HG02938 (cell line): Measurements from ENCODE around the gene ACADVL.

Source experiments
- ATAC-seq: cut with Tn5 transposase; IDR thresholded peaks from one replicate; pipeline ENCODE4 v1.9.1; 2021; ENCODE audit warnings: mild to moderate bottlenecking, moderate library complexity; ENCODE audit not compliant: unreplicated experiment

The ACADVL gene

GRCh38 chr17:7250695-7251627, 31.2 kb downstream of the ACADVL start:
- no peak for ATAC-seq

- ATAC-seq, result peak; percentile 89
Measured at GRCh38 chr17:7251661-7252175, 32.0 kb downstream of the ACADVL start, which contains the start of gene CTDNEP1. TSS of gene CTDNEP1 (minus strand) at chr17:7251734. CDS start at chr17:7251296, 438 bp downstream.

GRCh38 chr17:7252176-7253043, 32.7 kb downstream of the ACADVL start, which contains the start of gene ELP5:
TSS of gene ELP5 (plus strand) at chr17:7252215. CDS start at chr17:7252551, 336 bp downstream.
- ATAC-seq, result peak; percentile 48

GRCh38 chr17:7253082-7253481, 33.3 kb downstream of the ACADVL start:
- no peak for ATAC-seq

GRCh38 chr17:7254511-7254910, 34.8 kb downstream of the ACADVL start:
- ATAC-seq, result no peak

GRCh38 chr17:7256766-7257456, 37.2 kb downstream of the ACADVL start:
- ATAC-seq, result no peak

- ATAC-seq, result no peak
Measured at GRCh38 chr17:7258731-7259554, 39.2 kb downstream of the ACADVL start.

- no peak for ATAC-seq
Measured at GRCh38 chr17:7259555-7259889, 39.8 kb downstream of the ACADVL start.

- ATAC-seq, result no peak
Measured at GRCh38 chr17:7260151-7260550, 40.4 kb downstream of the ACADVL start.

- no peak for ATAC-seq
Measured at GRCh38 chr17:7260651-7261378, 41.1 kb downstream of the ACADVL start.

- no peak for ATAC-seq
Measured at GRCh38 chr17:7261379-7262191, 41.8 kb downstream of the ACADVL start.

- ATAC-seq, result no peak
Measured at GRCh38 chr17:7262192-7262934, 42.6 kb downstream of the ACADVL start, which contains the start of gene CLDN7. TSS of gene CLDN7 (minus strand) at chr17:7262478. CDS start at chr17:7262043, 435 bp downstream.

GRCh38 chr17:7262935-7263800, 43.4 kb downstream of the ACADVL start:
- no peak for ATAC-seq

GRCh38 chr17:7263801-7264078, 44.0 kb downstream of the ACADVL start:
- no peak for ATAC-seq

GRCh38 chr17:7266784-7267183, 47.0 kb downstream of the ACADVL start:
- no peak for ATAC-seq
